Astrocyte of the cerebellum (primary cell): Measurements from ENCODE around the gene CIAO3.

ENCODE experiments used
- DNase-seq: peaks from one replicate; pipeline ENCODE4 v3.0.0-alpha.2; 2011; ENCODE audit warnings: low read depth
- H3K4me3 ChIP-seq: 2 replicates; pipeline ENCODE4 v1.5.1; 2011; ENCODE audit warnings: mild to moderate bottlenecking, low read depth, low read length, moderate library complexity
- in situ Hi-C: cut with HindIII; loops from 2 replicates; pipeline ENCODE4 v1.10.0; 2017; ENCODE audit warnings: low sequenced_read_pairs
- TF ChIP-seq, protein P1 (sequence below): IDR thresholded peaks from 2 replicates; pipeline ENCODE4 v1.5.1; 2012; ENCODE audit warnings: low read length, low read depth, moderate library complexity, mild to moderate bottlenecking; ENCODE audit errors: missing control alignments

CIAO3 gene

DNA sequence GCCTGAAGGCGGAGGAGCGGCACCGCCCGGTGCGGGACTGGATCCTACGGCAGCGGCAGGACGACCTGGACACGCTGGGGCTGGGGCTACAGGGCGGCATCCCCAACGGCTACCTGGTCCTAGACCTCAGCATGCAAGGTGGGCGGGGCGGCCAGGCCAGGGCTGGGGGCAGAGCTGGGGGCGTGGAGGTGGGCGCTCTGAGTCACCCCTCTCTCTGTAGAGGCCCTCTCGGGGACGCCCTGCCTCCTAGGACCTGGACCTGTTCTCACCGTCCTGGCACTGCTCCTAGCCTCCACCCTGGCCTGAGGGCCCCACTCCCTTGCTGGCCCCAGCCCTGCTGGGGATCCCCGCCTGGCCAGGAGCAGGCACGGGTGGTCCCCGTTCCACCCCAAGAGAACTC is 27.6 kb upstream of the CIAO3 start:
- no peak overlapping the region for H3K4me3 ChIP-seq
- in situ Hi-C loops: no loop called here
- TF ChIP-seq, protein P1, sequence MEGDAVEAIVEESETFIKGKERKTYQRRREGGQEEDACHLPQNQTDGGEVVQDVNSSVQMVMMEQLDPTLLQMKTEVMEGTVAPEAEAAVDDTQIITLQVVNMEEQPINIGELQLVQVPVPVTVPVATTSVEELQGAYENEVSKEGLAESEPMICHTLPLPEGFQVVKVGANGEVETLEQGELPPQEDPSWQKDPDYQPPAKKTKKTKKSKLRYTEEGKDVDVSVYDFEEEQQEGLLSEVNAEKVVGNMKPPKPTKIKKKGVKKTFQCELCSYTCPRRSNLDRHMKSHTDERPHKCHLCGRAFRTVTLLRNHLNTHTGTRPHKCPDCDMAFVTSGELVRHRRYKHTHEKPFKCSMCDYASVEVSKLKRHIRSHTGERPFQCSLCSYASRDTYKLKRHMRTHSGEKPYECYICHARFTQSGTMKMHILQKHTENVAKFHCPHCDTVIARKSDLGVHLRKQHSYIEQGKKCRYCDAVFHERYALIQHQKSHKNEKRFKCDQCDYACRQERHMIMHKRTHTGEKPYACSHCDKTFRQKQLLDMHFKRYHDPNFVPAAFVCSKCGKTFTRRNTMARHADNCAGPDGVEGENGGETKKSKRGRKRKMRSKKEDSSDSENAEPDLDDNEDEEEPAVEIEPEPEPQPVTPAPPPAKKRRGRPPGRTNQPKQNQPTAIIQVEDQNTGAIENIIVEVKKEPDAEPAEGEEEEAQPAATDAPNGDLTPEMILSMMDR: no peak
- DNase-seq: no peak

DNA sequence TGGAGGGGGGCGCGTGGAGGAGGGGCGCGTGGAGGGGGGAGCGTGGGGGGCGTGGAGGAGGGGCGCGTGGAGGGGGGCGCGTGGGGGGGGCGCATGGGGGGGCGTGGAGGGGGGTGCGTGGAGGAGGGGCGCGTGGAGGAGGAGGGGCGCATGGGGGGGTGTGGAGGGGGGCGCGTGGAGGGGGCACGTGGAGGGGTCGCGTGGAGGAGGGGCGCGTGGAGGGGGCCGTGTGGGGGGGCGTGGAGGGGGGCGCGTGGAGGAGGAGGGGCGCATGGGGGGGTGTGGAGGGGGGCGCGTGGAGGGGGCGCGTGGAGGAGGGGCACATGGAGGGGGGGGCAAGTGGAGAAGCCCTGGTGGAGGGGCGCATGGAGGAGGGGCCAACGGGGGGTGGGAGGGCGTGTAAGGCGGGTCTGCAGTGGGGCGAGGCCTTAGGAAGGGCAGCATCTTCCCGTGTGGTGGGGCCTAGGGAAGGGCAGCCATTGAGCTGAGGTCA is 27.0 kb upstream of the CIAO3 start:
- TF ChIP-seq, protein P1: no peak
- in situ Hi-C loops: no loop called here
- DNase-seq: no peak
- H3K4me3 ChIP-seq: no peak overlapping the region

DNA sequence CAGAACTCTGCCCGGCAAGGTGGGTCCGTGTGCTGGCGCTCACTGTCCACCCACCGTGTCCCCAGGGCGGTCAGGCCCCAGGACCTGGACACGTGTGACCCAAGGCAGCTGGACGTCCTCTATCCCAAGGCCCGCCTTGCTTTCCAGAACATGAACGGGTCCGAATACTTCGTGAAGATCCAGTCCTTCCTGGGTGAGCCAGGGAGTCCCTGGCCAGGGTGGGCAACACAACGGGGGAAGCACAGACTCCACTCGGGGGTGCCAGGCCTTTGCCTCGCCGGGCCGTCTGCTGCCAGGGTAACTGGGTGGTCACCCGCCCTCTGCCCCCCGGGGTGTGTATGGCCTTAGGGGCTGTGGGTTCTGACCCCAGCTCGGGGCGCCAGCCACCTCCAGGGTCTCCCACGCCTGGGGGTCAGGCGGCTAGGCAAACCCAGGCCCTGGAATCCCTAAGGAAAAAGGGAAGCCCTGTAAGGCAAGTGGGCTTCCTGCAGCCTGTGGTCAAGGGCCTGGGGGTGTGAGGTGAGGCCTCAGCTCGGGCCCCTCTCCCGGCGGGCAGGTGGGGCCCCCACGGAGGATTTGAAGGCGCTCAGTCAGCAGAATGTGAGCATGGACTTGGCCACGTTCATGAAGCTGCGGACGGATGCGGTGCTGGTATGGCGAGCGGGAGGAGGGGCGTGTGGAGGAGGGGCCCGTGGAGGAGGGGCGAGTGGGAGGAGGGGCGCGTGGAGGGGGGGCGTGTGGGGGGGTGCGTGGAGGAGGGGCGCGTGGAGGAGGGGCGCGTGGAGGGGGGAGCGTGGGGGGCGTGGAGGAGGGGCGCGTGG is 26.2 kb upstream of the CIAO3 start:
- DNase-seq: no peak
- TF ChIP-seq, protein P1: no peak
- in situ Hi-C loops: no loop called here
- H3K4me3 ChIP-seq: no peak overlapping the region

DNA sequence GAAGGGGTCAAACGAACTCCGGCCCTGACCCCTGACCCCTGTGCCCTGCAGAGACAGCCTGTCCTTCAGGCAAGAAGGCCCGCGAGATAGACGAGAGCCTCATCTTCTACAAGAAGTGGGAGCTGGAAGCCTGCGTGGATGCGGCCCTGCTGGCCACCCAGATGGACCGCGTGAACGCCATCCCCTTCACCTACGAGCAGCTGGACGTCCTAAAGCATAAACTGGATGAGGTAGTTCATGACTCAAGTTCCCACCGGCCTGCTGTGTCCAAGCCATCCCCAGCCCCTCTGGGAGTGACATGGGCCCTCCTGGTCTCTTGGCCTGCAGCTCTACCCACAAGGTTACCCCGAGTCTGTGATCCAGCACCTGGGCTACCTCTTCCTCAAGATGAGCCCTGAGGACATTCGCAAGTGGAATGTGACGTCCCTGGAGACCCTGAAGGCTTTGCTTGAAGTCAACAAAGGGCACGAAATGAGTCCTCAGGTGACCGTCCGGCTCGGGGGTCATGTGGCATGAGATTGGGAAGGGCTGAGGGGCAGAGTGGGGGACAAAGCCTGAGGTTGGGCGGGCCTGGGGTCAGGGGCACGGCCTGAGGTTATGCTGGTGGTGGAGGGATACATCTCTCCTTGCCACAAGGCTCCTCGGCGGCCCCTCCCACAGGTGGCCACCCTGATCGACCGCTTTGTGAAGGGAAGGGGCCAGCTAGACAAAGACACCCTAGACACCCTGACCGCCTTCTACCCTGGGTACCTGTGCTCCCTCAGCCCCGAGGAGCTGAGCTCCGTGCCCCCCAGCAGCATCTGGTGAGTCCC is 25.4 kb upstream of the CIAO3 start:
- H3K4me3 ChIP-seq: no peak overlapping the region
- no peak for DNase-seq
- TF ChIP-seq, protein P1: no peak
- in situ Hi-C loops: no loop called here

DNA sequence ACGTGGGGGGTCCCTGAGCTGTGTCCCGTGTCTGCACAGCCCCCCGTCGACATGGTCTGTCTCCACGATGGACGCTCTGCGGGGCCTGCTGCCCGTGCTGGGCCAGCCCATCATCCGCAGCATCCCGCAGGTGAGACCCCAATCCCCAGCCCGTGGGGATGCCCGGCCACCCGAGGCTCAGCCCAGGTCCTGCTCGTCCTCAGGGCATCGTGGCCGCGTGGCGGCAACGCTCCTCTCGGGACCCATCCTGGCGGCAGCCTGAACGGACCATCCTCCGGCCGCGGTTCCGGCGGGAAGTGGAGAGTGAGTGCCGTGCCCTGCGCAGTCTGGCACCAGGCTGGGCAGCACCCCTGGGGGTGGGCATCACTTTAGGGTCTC is 24.7 kb upstream of the CIAO3 start:
- DNase-seq: no peak
- TF ChIP-seq, protein P1: no peak
- no peak overlapping the region for H3K4me3 ChIP-seq
- in situ Hi-C loops: no loop called here

DNA sequence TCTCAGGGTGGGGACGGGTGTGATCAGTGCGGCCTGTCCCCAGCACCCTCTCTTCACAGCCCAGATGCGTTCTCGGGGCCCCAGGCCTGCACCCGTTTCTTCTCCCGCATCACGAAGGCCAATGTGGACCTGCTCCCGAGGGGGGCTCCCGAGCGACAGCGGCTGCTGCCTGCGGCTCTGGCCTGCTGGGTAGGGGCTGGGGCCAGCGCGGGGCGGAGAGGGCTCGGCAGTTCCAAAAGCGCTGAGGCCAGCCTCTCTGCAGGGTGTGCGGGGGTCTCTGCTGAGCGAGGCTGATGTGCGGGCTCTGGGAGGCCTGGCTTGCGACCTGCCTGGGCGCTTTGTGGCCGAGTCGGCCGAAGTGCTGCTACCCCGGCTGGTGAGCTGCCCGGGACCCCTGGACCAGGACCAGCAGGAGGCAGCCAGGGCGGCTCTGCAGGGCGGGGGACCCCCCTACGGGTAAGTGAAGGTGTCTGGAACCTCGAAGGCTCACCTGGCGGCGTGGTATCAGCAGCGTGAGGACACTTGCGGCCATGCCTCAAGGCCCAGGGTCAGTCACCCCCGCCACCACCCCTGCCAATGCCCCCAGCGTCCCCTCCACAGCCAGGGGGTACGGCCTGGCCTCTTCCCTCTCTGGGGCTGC is 24.2 kb upstream of the CIAO3 start:
- in situ Hi-C loops: no loop called here
- TF ChIP-seq, protein P1: no peak
- DNase-seq: no peak
- H3K4me3 ChIP-seq: no peak overlapping the region
